Renal cortical epithelial cell (primary cell): ENCODE results near the gene GLT8D1. TPM values are rescaled to one million over a fixed set of nuclear protein-coding genes. Genes with fewer than 3 reads are reported as not detected.
A peak's percentile ranks its signal among the peaks of the same experiment; 100 is the strongest.
"Not testable (repeated sequence)": the region's sequence is repeated elsewhere in the genome, so short reads cannot be mapped to it uniquely, and the experiment has no call there.

Source experiments
- DNase-seq: peaks from one replicate; pipeline ENCODE4 v3.0.0-alpha.2; 2011; ENCODE audit warnings: low read depth
- total RNA-seq: library from RNA; depleted of rRNA; stranded (reverse); fragments of >200 nt; gene quantifications from 2 replicates; pipeline ENCODE4 v1.2.3, GENCODE V29; 2014

Gene GLT8D1, protein sequence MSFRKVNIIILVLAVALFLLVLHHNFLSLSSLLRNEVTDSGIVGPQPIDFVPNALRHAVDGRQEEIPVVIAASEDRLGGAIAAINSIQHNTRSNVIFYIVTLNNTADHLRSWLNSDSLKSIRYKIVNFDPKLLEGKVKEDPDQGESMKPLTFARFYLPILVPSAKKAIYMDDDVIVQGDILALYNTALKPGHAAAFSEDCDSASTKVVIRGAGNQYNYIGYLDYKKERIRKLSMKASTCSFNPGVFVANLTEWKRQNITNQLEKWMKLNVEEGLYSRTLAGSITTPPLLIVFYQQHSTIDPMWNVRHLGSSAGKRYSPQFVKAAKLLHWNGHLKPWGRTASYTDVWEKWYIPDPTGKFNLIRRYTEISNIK
- 52.8 and 133 TPM in 2 replicates for total RNA-seq

DNA sequence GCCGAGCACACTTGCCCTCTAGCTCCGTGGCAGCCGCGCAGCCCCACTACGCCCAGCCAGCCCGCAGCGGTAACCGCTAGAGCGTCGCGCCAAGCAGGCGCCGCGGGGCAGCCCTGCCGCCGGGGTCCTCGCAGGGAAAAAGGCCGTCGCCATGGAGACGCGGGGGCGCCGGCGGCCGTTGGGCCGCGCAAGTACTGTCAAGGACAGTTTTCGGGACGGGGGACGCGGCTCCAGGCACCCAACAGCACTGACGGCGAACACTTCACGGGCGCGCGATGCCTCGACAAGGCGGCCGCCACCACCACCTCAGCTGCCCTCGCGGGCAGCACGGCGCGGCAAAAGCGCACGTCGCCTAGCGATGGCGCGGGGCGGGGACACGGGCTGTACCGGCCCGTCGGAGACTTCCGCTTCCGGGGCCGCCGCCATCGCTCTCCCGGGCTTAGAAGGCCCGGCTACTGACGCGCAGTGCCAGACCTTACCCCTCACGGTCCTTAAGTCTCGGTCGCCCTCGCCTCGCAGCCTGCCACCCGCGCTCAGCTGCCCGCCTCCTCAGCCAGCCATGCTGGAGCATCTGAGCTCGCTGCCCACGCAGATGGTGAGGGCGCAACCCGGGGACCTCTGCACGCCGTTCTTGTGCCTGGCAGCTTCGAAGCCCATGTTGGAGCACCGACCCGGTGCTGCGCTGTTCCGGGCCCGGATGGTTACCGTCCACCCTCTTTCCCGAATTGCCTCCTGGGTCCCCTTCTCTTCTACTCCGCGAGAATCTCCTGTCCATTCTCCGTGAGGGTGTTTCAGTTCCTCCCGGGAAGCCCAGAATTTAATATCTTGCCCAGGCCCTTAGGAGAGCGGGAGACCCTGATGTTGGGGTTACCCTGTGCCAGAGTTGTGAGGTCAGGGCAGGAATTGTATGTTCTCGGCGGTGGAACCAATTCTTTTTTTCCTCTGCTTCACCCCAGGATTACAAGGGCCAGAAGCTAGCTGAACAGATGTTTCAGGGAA is at the start of gene GLT8D1, which contains the start of gene SPCS1:
GLT8D1 (minus strand) TSS at position 104 of the 999 bp plus-strand sequence. CDS start 5,331 bp downstream, outside the sequence.
SPCS1 (plus strand) TSS at position 419 of the 999 bp plus-strand sequence; CDS start at position 560, 141 bp downstream.
- peak; percentile 69 for DNase-seq

DNA sequence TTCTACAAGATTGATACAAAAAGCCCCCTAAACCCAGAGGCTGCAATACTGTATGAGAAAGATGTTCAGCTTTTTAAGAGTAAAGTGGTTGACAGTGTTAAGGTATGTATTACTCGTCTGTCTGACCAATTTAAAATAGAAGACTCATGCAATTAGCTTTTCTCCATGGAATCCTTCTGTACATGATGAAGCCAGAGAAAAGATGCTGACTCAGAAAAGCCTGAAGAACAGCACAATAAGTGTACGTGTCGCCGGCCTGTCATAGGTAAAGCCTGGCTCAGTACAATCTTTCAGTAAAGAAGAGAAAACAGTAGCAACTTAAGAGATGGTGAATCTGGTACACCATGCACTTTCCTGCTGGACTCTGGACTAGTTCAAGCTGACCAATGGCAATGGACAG is 48.8 kb upstream of the GLT8D1 start:
- no peak for DNase-seq

DNA sequence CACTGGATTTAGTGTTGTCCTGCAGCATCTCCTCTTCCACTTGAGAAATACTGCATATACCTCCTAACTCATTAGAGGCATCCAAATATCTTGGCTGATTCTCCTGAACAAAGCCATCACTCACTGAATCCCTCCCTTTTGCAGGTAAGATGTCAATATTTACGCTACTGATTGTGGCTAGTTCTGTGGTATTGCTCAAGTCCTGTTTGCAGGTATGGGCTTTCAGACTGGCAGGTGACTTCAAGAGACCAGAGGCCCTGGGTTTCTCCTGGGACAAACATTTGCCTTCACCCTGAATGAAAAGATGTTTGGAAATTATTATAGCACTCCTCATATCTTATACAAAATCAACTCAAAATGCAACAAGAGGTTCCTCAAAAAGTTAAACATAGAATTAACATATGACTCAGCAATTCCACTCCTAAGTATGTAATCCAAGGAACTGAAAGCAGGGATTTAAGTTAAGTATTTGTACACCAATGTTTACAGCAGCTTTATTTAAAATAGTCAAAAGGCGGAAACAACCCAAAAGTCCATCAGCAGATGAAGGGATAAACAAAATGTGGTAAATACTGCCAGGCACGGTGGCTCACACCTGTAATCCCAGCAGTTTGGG is 46.6 kb upstream of the GLT8D1 start:
- DNase-seq, result no peak

DNA sequence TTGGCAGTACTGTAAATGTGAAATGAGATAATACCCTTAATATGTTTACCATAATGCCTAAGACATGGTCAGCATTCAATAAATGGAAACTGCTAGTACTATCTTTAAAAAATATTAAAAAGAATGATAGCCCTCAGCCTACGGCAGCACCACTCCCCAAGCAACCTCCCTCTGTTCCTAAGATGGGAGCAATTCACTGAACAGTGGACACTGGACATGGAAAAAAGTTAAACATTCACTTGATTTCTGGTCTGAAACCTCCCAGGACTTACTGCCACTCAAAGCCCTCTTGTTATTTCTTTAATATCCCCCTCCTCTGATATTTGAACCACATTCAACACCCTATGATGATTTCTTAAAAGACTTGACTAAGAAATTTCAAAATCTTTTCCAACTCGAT is 38.1 kb upstream of the GLT8D1 start:
- no peak for DNase-seq

DNA sequence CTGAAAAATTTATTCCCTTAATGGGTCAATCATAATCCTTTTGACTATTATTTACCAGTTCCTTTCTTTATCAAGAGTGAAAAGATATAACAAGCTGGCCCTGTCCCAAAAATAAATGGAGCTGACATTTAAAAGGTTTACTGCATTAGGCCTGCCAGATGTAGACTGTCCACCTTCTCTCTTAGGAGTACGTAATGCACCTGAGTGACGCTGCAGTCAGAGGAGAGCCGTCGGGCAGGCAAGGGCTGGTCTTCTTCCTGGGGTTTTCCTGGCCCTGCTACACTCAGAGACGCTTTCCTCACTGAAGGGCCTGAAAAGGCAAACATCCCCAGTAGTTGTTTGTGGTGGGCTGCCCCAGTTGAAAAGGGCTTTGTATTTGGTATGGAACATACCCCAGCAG is 37.6 kb upstream of the GLT8D1 start:
- DNase-seq, result no peak

DNA sequence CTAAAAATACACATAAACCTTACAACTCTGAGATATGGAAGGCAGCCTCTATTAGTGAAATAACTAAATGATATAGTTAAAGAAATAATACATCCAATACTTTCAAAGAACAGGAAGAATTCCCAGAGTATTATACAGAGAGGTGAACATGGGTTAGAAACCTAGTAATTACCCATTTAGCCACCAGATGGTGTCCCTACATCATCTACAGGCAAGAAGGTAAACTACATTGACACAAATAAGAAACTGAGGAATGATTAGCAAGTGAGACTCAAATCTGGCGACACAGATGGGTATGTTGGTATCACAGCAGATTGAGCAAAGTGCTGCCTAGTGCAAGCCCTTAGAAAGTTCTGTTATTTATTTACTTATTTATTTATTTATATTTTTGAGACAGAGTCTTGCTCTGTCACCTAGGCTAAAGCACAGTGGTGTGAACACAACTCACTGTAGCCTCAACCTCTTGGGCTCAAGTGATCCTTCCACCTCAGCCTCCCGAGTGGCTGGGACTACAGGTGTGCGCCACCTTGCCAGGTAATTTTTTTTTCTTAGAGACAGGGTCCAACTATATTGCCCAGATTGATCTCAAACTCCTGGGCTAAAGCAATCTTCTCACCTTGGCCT is 36.9 kb upstream of the GLT8D1 start:
- peak; percentile 36 for DNase-seq

DNA sequence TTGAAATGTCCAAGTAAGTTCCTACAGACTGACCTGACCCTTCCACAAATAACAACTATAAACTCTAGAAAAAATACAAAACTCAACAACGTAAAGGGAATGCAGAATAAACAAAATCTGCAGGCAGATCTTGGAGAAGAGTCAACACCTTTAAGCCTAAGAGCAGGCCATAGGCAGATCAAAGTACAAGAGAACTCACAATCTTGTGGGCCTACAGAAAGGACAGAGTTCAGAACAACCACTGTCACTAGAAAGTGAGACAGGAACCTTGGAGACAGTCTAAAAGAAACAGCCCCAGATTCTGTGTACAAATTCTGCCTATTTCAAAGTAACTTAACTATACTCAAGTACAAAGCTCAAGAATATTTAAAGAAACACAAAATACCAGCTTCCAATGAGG is 34.1 kb upstream of the GLT8D1 start:
- no peak for DNase-seq

DNA sequence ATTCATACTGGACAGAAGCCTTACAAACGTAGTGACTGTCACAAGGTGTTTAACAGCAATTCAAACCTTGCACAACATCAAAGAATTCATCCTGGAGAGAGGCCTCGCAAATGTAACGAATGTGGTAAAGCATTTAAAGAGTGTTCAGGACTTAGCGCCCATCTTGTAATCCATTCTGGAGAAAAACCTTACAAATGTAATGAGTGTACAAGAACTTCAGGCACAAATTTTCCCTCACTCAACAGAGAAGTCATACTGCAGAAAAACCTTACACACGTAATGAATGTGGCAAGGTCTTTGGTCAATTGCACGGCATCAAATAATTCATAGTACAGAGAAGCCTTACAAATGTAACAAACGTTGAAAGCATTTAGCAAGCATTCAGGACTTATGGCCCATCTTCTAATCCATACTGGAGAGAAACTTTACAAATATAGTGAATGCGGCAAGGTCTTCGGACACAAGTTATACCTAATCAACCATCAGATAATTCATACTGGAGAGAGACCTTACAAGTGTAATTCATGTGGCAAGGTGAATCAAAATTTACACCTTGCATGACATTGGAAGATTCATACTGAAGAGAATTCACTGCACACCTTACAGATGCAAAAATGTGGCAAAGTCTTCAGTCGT is 27.8 kb upstream of the GLT8D1 start:
- DNase-seq, result no peak

DNA sequence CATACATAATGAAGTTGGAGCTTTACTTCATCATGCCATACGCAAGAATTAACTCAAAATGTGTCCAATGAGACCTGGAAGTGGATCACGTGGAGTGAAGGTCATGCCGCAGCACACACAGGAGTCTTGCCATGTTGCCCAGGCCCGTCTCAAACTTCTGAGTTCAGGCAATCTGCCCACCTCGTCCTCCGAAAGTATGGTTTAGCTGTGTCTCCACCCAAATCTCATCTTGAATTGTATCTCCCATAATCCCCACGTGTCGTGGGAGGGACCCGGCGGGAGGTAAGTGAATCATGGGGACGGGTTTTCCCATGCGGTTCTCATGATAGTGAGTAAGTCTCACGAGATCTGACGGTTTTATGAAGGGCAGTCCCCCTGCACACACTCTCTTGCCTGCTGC is 26.0 kb upstream of the GLT8D1 start:
- no peak for DNase-seq

DNA sequence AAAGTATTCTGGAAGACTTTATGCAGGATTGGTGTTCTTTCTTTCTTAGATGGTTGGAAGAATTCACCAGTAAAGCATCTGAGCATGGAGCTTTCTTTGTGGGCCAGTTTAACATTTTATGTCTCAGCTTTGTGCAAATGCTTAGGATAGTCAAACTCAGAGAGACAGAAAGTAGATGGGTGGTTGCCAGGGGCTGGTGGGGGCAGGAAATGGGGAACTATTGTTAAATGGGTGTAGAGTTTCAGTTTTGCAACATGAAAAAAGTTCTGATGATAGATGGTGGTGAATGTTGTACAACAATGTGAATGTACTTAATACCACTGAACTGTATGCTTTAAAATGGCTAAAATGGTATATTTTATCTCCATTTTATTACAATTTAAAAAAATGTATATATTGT is 25.1 kb upstream of the GLT8D1 start:
- no peak for DNase-seq

DNA sequence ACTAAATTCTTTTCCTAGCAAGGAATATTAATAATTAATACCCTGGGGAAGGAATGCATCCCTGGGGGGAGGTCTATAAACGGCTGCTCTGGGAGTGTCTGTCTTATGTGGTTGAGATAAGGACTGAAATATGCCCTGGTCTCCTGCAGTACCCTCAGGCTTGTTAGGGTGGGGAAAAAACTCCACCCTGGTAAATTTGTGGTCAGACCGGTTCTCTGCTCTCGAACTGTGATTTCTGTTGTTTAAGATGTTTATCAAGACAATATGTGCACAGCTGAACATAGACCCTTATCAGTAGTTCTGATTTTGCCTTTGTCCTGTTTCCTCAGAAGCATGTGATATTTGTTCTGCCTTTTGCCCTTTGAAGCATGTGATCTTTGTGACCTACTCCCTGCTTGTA is 23.2 kb upstream of the GLT8D1 start:
- not testable (repeated sequence) for DNase-seq

DNA sequence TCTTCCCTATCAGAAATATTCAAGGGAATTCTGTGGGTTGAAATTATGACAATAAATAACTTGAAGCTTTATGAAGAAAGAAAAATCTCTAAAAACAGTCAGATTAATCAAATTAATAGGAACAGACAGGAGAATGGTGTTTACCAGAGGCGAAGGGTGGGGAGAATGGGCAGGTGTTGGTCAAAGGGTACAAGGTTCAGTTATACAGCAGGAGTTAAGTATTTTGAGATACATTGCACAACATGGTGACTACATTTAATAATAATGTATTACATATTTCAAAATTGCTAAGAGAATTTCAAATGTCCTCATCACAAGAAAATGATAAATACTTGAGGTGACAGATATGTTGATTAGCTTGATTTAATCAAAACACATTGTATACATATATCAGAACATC is 18.9 kb upstream of the GLT8D1 start:
- DNase-seq, result no peak

DNA sequence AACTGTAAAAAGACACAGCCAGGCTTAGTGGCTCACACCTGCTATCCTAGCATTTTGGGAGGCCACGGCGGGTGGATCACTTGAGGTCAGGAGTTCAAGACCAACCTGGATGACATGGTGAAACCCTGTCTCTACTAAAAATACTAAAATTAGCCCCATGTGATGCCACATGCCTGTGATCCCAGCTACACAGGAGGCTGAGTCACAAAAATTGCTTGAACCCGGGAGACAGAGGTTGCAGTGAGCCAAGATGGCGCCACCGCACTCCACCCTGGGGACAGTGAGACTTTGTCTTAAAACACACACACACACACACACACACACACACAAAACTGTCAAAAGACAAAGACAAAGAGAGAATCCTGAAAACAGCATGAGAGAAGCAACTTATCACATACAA is 18.3 kb upstream of the GLT8D1 start:
- DNase-seq, result no peak

DNA sequence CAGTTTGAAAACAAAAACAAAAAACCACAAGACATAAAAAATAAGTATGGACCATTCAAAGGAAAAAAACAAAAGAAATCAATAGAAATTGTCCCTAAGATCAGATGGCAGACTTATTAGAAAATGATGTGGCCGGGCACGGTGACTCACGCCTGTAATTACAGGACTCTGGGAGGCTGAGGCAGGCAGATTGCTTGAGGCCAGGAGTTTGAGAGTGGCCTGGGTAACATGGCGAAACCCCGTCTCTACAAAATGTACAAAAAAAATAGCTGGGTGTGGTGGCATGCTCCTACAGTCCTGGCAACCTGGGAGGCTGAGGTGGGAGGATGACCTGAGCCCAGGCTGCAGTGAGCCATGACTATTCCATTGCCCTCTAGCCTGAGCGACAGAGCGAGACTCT is 16.9 kb upstream of the GLT8D1 start:
- DNase-seq, result peak; percentile 11

DNA sequence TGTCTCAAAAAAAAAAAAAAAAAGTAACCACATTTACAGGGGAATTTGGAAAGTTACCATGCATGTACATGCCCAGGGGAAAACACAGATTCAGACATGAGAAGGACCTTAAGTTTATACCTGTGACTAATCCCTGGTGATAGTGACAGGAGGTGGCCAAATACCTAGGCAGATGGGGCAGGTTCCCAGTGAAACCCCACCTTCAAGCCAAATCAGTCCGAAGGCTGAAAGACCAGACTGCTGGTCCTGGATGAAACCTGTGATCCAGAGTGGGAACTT is 16.1 kb upstream of the GLT8D1 start:
- DNase-seq, result no peak

DNA sequence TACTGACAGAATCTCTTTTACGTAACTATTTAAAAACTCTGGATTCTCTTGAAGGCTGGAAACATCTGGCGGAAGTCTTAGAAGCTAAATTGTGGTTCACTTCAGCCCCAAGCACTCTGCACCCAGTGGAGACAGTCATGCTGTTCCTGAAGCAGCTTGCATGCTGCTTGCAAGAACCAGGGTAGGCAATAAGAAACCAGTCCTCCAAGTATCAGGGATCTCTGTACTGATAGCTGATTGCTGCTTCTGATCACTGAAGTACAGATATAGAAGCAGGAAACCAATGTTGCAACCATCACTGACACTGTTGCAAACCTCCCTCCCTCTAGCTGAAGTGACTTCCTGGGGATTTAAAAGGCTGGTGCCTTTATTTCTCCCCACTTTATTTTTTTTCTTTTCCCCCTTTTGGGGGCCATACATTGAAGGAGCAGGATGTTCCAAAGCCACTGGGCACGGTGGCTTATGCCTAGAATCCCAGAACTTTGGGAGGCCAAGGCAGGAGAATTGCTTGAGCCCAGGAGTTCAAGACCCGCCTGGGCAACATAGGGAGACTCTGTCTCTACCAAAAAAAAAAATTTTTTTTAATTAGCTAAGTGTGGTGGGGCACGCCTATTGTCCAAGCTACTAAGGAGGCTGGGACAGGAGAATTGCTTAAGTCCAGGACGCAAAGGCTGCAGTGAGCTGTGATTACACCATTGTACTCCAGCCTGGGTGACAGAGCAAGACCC is 15.6 kb upstream of the GLT8D1 start:
- no peak for DNase-seq

DNA sequence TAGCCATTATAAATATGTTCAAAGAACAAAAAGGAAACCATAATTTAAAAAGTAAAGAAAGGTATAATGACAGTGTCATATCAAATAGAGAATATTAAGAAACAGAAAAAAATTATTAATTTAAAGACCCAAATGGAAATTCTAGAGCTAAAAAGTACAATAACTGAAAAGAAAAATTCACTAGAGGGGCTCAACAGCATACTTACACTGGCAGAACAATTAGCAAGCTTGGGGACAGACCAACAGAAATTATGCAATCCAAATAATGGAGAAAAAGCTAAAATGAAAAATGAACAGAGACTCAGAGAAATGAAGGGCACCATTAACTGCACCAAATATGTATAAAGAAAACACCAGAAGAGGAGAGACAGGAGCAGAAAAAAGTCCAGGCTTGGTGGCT is 14.0 kb upstream of the GLT8D1 start:
- DNase-seq, result no peak

DNA sequence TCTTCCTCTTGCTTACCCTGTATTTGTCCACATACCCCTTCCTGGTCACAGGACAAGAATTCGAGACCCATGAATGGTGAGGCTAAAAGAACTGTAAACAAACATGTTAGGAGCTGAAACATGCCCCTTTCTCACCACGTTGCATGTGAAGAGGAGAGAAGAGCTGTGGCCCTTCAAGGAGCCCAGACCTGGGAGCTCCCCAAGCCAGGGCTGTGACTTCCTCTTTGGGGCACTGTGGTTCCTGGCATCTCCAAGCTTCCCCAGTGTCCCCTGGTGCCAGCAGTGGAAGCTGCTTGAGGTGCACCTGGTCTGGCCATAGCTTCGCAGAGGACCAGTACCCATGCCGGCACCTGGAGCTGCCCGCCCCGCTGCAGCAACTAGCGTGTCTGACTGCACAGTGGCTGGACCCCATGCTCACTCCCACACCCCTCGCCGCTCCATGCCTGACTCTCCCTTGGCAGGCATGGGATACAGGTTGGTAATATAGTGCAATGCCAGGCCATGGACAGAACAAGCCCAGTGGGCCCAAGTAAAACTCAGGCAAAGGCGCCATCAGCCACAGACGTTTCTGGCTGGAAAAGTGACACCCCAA is 10.2 kb upstream of the GLT8D1 start:
- DNase-seq, result no peak

DNA sequence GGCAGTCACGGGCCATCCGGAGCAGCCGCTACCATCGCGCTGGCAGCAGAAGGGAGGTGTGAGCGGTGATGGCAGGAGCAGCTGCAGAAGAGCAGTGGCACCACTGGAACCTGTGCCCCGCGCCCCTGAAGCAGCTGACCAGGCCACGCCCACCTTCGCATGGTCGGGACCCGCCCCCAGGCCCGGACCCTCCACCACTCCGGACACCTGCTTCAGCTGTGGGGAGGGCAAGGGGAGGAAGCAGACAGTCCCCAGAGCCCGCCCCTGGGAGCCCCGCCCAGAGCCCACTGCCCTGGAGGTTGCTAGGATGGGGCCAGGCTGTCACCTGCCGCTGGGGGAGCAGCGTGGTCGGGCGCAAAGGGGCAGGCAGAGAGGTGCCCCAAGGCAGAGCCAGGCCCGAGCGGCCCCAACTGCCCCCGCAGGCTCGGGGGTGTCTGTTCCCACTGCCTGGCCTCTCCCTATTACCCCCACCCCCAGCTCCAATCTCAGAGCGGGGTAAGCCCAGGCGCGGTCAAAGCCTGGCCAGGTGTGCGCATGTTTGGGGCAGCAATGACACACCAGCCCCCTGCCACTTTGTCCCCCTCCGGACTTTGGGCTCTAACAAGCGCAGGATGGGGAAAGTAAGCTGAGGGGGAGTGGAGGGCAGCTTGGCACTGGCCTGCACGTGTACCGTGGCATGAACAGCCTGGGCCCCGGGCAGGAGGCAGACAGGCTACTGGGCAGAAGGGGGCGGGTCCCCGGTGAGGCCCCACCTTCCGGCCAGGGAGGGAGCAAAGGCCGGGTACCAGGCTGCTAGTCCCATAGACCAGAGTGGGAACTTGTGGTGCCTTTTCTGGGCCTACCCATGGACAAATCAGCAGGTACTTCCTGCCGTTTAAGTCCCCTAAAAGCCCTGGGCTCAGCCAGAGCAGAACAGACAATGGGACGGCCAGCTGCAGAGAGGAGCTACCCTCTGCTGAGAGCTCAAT is 9.0 kb upstream of the GLT8D1 start:
- no peak for DNase-seq
